T-cell (primary cell): ENCODE data around the gene TRIM17. TPM values are rescaled to one million over a fixed set of nuclear protein-coding genes. Genes with fewer than 3 reads are reported as not detected.

Experiments used
- ATAC-seq, 4 experiments: fragments of 200-7000 bp in 3 of 4; fragments of 150-1000 bp in 1 of 4; cut with Tn5 transposase; replicated peaks in 1 of 4; 1 replicate in 3 of 4; 2 replicates in 1 of 4; pipeline ENCODE4 v1.10.0; 2021; ENCODE audit warnings: moderate library complexity in 3 of 4, mild to moderate bottlenecking in 2 of 4, moderate number of reproducible peaks in 1 of 4
- CTCF ChIA-PET, 2 donors: fragments of 300-600 bp; sonication (Branson Sonifier 250); formaldehyde crosslinking; loops; one replicate each; lab custom pipeline; 2022; ENCODE audit warnings: antibody characterized with exemption in 2 of 2; lab: Charles Lee
- POLR2A ChIA-PET, 2 donors: fragments of 300-600 bp; sonication (Branson Sonifier 250); formaldehyde crosslinking; loops; one replicate each; lab custom pipeline; 2022; ENCODE audit warnings: antibody characterized with exemption in 2 of 2; lab: Charles Lee
- DNase-seq, 35 experiments: peaks; one replicate each; pipeline versions ENCODE4 v3.0.0 to v3.0.0-alpha.2; 2013 to 2023
- H3K27ac ChIP-seq: one replicate; pipeline ENCODE4 v1.5.1; 2013; ENCODE audit warnings: low read length
- H3K27me3 ChIP-seq, 2 experiments: replicated peaks in 1 of 2; 1 replicate in 1 of 2; 2 replicates in 1 of 2; pipeline versions ENCODE4 v1.6.1 to v1.7.0; 2013; ENCODE audit warnings: low read length in 1 of 2, mixed read lengths in 1 of 2; ENCODE audit not compliant: control insufficient read depth in 2 of 2, insufficient read depth in 2 of 2; ENCODE audit errors: extremely low read depth in 1 of 2
- H3K36me3 ChIP-seq, 2 donors: 1 replicate in 1 of 2; 2 replicates in 1 of 2; pipeline versions ENCODE4 v1.6.1 to v1.7.0; 2013; ENCODE audit warnings: low read length in 1 of 2; ENCODE audit not compliant: control insufficient read depth in 2 of 2, insufficient read depth in 1 of 2; ENCODE audit errors: extremely low read depth in 1 of 2
- H3K4me1 ChIP-seq, 2 experiments: 1 replicate in 1 of 2; 2 replicates in 1 of 2; pipeline versions ENCODE4 v1.6.1 to v1.7.0; 2013; ENCODE audit warnings: low read length in 2 of 2, mixed read lengths in 1 of 2; ENCODE audit not compliant: insufficient read depth in 2 of 2, control insufficient read depth in 1 of 2; ENCODE audit errors: extremely low read depth in 1 of 2
- H3K4me3 ChIP-seq, 2 donors: 1 replicate in 1 of 2; 2 replicates in 1 of 2; pipeline versions ENCODE4 v1.5.1 to v1.7.0; 2013; ENCODE audit warnings: mild to moderate bottlenecking in 2 of 2, low read length in 1 of 2, moderate library complexity in 1 of 2; ENCODE audit not compliant: control insufficient read depth in 1 of 2; ENCODE audit errors: extremely low read depth in 1 of 2
- H3K9me3 ChIP-seq: 2 replicates; pipeline ENCODE4 v1.7.0; 2013
- H3K27ac Mint-ChIP-seq, 2 donors: one replicate each; pipeline ENCODE4 v1.8.0; 2020 to 2021; ENCODE audit warnings: mild to moderate bottlenecking in 2 of 2, mixed read lengths in 2 of 2
- H3K27me3 Mint-ChIP-seq, 2 donors: one replicate each; pipeline ENCODE4 v1.8.0; 2021 to 2022; ENCODE audit warnings: mixed read lengths in 2 of 2
- H3K36me3 Mint-ChIP-seq: one replicate; pipeline ENCODE4 v1.8.0; 2021; ENCODE audit warnings: mixed read lengths
- H3K4me1 Mint-ChIP-seq, 3 donors: one replicate each; pipeline ENCODE4 v1.8.0; 2020 to 2022; ENCODE audit warnings: mixed read lengths in 3 of 3, mild to moderate bottlenecking in 1 of 3
- H3K4me3 Mint-ChIP-seq, 3 donors: one replicate each; pipeline ENCODE4 v1.8.0; 2020 to 2022; ENCODE audit warnings: mild to moderate bottlenecking in 3 of 3, mixed read lengths in 3 of 3, moderate library complexity in 3 of 3
- H3K9me3 Mint-ChIP-seq, 3 donors: one replicate each; pipeline ENCODE4 v1.8.0; 2020 to 2022; ENCODE audit warnings: mixed read lengths in 3 of 3
- WGBS: methylation state at CpG from one replicate; pipeline ENCODE4 v1.1.5; 2013; ENCODE audit warnings: missing lambda C conversion rate; ENCODE audit not compliant: insufficient coverage; 5-methylcytosine and 5-hydroxymethylcytosine counted together
- total RNA-seq, 35 experiments: library from RNA in 6 of 35; stranded (reverse) in 6 of 35; fragments of 120-200 nt in 1 of 35; gene quantifications; one replicate each; pipeline versions ENCODE4 v1.2.1 to v1.2.4 and lab custom pipeline; 2013 to 2026

Gene TRIM17
- total RNA-seq, 5 donors from 2014 or later (not counting 1 experiment from before 2014, with no cell fraction given), result 0.90 to 4.7 (median 1.7) TPM

DNA sequence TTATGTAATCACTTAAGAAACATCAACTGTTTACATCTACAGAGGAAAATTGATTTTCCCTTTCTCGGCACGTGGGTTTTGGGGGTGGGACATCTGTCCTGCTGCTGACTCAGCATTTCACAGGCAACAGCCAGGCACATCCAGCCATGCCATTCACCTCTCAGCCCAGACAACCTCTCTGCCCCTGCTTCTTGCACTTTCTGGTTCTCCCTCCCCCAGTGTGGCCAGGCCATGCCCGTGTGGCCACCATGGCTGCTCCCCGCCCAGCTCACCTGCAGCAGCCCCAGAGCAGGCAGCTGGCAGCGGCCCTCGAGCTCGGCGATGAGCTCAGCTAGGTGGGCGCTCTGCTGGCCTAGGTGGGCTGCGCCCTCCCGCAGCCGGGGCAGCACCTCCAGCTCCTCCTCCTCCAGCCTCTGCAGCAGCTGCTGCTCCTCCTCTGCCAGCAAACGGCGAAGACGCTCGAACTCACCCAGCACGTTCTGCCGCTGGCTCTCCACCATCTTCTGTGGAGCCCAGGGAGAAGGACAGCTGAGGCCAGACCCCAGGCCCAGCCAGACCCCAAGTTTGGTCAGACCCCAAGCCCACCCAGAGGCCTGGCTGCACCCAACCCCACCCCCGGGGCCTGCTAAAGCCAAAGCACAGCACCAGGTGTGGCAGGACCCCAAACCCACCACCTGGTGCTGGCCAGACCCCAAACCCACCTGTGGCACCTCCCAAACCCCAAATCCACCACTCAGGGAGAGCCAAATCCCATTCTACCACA, 15.8 kb downstream of the TRIM17 start:
- no peaks in the 10 kb centered on the region for H3K27me3 ChIP-seq
- ATAC-seq (no peak), DNase-seq (no peak)
- H3K9me3 ChIP-seq, result no peaks in the 10 kb centered on the region
- H3K27me3 Mint-ChIP-seq, result no peaks in the 10 kb centered on the region
- no peak overlapping the region for H3K4me3 ChIP-seq
- H3K9me3 Mint-ChIP-seq, result no peaks in the 10 kb centered on the region
- H3K4me1 ChIP-seq, result peaks cover 20 to 74% of the 10 kb centered on the region in 2 experiments
- ChIA-PET POLR2A (no interaction called here), CTCF (no interaction called here)
- H3K4me3 Mint-ChIP-seq, result no peak overlapping the region
- peaks cover 58 to 76% (median 66%) of the 10 kb centered on the region in 3 donors for H3K4me1 Mint-ChIP-seq
- H3K36me3 ChIP-seq, result peaks cover 12 to 71% of the 10 kb centered on the region in 2 donors
- H3K36me3 Mint-ChIP-seq, result peaks cover 29% of the 10 kb centered on the region
- H3K27ac Mint-ChIP-seq, result peak overlapping the region in 1 of 2 donors; percentile 28
- H3K27ac ChIP-seq, result no peak overlapping the region
- WGBS, result 97% methylated on average over 17 of the region's 19 CpGs

DNA sequence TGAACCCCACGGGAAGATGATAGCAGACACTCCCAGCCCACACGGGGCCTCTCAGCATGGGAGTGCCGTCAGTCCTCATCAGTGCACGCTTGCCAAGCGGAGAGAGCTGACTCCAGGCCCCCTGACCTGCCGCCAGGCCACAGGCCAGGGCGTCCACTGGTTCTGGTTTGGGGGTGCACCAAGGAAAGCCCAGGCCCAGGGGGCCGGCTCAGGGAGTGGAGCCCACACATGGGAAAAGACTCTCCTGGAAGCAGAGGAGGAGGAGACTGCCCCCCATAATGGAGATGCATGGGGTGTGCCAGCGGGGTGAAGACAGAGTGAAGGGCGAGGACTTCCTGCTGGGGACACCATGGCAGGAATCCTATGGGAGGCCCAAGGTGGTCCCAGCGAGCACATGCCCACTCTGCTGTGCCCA, 16.4 kb downstream of the TRIM17 start:
- H3K27ac ChIP-seq, result no peak overlapping the region
- peaks cover 12 to 77% of the 10 kb centered on the region in 2 donors for H3K36me3 ChIP-seq
- H3K27me3 ChIP-seq, result no peaks in the 10 kb centered on the region
- 94% methylated on average over 8 of the region's 11 CpGs for WGBS
- POLR2A ChIA-PET, result interaction anchor here in 1 of 2 donors (0.6 kb wide), 1 partner anchor 616 kb away, joined by 4 read pairs; no protein-coding TSS in a partner anchor
- no peaks in the 10 kb centered on the region for H3K27me3 Mint-ChIP-seq
- peaks cover 17 to 67% of the 10 kb centered on the region in 2 experiments for H3K4me1 ChIP-seq
- no peaks in the 10 kb centered on the region for H3K9me3 ChIP-seq
- peaks cover 57 to 71% (median 60%) of the 10 kb centered on the region in 3 donors for H3K4me1 Mint-ChIP-seq
- H3K9me3 Mint-ChIP-seq, result no peaks in the 10 kb centered on the region
- DNase-seq (no peak), ATAC-seq (no peak)
- H3K36me3 Mint-ChIP-seq, result peaks cover 35% of the 10 kb centered on the region
- no peak overlapping the region for H3K27ac Mint-ChIP-seq
- CTCF ChIA-PET, result no interaction called here
- no peak overlapping the region for H3K4me3 Mint-ChIP-seq
- no peak overlapping the region for H3K4me3 ChIP-seq

DNA sequence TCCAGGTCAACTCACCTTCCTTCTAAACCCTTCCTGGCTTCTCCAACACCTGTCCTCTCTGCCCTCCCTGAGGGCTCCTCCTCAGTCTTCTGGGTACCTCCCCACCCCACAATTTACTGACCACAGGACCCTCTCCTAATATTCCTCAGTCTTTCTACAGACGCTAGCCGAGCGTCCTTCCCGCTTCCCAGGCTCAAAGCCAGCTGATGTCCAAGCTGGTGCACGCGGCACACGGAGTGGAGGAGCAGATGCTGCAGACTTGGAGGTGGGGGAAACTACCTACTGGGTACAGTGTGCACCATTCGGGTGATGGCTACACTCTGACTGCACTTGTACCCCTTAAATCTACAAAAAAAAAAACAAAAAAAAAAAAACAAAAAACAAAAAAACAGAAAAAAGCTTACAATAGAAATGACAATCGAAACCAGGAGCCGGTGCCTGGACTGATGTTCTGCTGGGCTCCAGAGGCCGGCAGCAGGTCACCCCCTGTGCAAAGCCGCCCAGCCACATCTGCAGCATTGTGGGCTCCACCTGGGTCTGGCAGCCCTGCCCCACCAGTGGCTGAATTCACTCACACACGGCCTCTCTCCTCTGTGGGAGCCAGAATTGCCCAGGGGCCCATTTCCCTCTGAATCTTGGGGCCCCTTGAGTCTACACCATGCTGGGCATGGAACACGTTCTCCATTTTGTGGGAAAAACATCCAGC, 17.0 kb downstream of the TRIM17 start:
- Mint-ChIP-seq H3K27ac (peak overlapping the region in 1 of 2 donors; percentile 48), H3K36me3 (peaks cover 35% of the 10 kb centered on the region), H3K4me1 (peaks cover 52 to 65% (median 54%) of the 10 kb centered on the region in 3 donors), H3K9me3 (no peaks in the 10 kb centered on the region), H3K4me3 (no peak overlapping the region), H3K27me3 (no peaks in the 10 kb centered on the region)
- WGBS, result 92% methylated on average over 8 of the region's 14 CpGs
- CTCF ChIA-PET, result no interaction called here
- POLR2A ChIA-PET, result interaction anchor here in 1 of 2 donors (0.6 kb wide), 1 partner anchor 616 kb away, joined by 4 read pairs; no protein-coding TSS in a partner anchor
- peaks cover 11 to 62% of the 10 kb centered on the region in 2 experiments for H3K4me1 ChIP-seq
- no peak overlapping the region for H3K27ac ChIP-seq
- no peaks in the 10 kb centered on the region for H3K27me3 ChIP-seq
- ATAC-seq (no peak), DNase-seq (no peak)
- peaks cover 15 to 83% of the 10 kb centered on the region in 2 donors for H3K36me3 ChIP-seq
- H3K4me3 ChIP-seq, result no peak overlapping the region
- no peaks in the 10 kb centered on the region for H3K9me3 ChIP-seq

DNA sequence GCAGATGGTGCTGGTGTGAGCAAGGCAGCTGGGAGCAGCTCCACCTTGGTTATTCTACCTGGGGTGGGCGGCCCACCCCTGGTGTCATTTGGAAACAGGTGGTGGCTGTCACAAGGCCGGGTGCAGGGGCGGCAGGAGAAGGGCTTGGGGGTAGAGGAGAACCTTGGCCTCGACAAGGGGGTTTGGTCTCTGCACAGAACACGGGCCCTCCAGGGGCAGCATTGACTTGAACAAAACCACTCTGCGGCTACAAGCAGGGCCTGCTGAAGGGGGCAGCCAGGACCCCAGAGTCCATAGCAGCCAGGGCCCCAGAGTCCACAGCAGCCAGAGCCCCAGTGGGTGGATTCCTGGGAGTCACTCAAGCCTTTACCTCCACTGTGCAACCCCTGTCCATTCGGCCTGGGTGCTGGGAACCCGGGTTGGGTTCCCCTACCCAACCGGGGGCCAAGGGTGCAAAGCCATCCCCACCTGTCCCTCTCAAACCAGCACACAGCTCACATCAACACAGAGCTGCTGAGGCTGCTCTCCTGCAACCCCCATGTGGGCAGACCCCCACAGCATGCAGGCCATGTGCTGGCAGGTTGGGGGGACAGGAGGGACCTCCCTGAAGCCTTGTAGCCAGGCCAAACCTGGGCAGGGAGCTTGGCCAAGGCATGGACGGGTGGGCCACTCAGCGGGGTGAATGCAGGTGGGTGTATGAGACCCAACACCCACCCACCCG, 17.8 kb downstream of the TRIM17 start:
- Histone ChIP-seq H3K36me3 (peaks cover 21 to 86% of the 10 kb centered on the region in 2 donors), H3K27me3 (no peaks in the 10 kb centered on the region), H3K9me3 (no peaks in the 10 kb centered on the region), H3K27ac (no peak overlapping the region), H3K4me1 (peaks cover 6 to 55% of the 10 kb centered on the region in 2 experiments), H3K4me3 (no peak overlapping the region)
- Mint-ChIP-seq H3K9me3 (no peaks in the 10 kb centered on the region), H3K36me3 (peaks cover 35% of the 10 kb centered on the region), H3K27ac (no peak overlapping the region), H3K4me1 (peaks cover 44 to 57% (median 46%) of the 10 kb centered on the region in 3 donors), H3K4me3 (no peak overlapping the region), H3K27me3 (no peaks in the 10 kb centered on the region)
- ChIA-PET POLR2A (no interaction called here), CTCF (no interaction called here)
- ATAC-seq (no peak), DNase-seq (peak in 1 of 35 experiments; percentile 11)
- 100% methylated on average over 5 of the region's 12 CpGs for WGBS

DNA sequence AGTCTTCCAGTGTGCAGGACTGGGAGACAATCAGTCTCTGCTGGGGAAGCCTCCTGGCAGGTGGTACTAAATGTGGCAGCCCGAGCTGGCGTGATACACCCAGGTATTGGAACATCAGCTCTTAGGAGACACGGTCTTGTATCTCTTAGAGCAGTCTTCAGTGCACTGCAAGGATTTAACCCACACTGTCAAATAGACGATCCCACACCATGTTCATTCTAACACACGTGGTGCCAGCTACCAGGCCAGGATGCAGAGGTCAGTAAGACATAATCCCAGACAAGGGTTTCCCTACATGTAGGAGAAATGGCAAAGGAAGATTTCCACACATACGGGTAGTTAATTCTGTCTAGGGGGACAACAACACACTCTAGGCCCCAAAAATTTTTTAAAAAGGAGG, 18.7 kb downstream of the TRIM17 start:
- no peaks in the 10 kb centered on the region for H3K27me3 ChIP-seq
- ChIA-PET POLR2A (no interaction called here), CTCF (no interaction called here)
- Mint-ChIP-seq H3K4me1 (peaks cover 35 to 48% (median 37%) of the 10 kb centered on the region in 3 donors), H3K27ac (peak overlapping the region; percentile 31 to 61), H3K9me3 (no peaks in the 10 kb centered on the region), H3K27me3 (no peaks in the 10 kb centered on the region), H3K4me3 (no peak overlapping the region), H3K36me3 (peaks cover 35% of the 10 kb centered on the region)
- WGBS, result 100% methylated on average over 2 of the region's 6 CpGs
- ATAC-seq, result no peak
- DNase-seq, result no peak
- H3K36me3 ChIP-seq, result peaks cover 21 to 83% of the 10 kb centered on the region in 2 donors
- peaks cover 6 to 45% of the 10 kb centered on the region in 2 experiments for H3K4me1 ChIP-seq
- no peaks in the 10 kb centered on the region for H3K9me3 ChIP-seq
- H3K27ac ChIP-seq, result no peak overlapping the region
- H3K4me3 ChIP-seq, result peak overlapping the region in 1 of 2 donors; percentile 17
